Spleen (tissue), 11 donors: ENCODE data around the gene ATXN1. TPM values are rescaled to one million over a fixed set of nuclear protein-coding genes. Genes with fewer than 3 reads are reported as not detected.

Experiments
- DNase-seq: peaks from one replicate; pipeline ENCODE4 v3.0.0-alpha.2; 2020
- H3K27ac ChIP-seq, 8 donors: fragments of 200-600 bp; sonication (generic) in 7 of 8; 1 replicate in 4 of 8; 2 replicates in 4 of 8; pipeline versions ENCODE4 v1.5.0 to v1.8.0; 2016 to 2021; ENCODE audit warnings: inconsistent platforms in 4 of 8, mild to moderate bottlenecking in 4 of 8, moderate library complexity in 1 of 8
- H3K27me3 ChIP-seq, 7 donors: fragments of 200-600 bp; sonication (generic) in 6 of 7; replicated peaks in 1 of 7; 1 replicate in 4 of 7; 2 replicates in 3 of 7; pipeline versions ENCODE4 v1.5.0 to v1.8.0; 2016 to 2021; ENCODE audit warnings: inconsistent platforms in 3 of 7, mild to moderate bottlenecking in 1 of 7
- H3K36me3 ChIP-seq, 6 donors: fragments of 200-600 bp; sonication (generic) in 5 of 6; 1 replicate in 4 of 6; 2 replicates in 2 of 6; pipeline versions ENCODE4 v1.5.0 to v1.8.0; 2016 to 2021; ENCODE audit warnings: inconsistent platforms in 2 of 6
- H3K4me1 ChIP-seq, 6 donors: fragments of 200-600 bp; sonication (generic) in 5 of 6; 1 replicate in 3 of 6; 2 replicates in 3 of 6; pipeline versions ENCODE4 v1.5.0 to v1.8.0; 2016 to 2021; ENCODE audit warnings: inconsistent platforms in 3 of 6
- H3K4me3 ChIP-seq, 8 donors: fragments of 200-600 bp; sonication (generic) in 7 of 8; 1 replicate in 4 of 8; 2 replicates in 4 of 8; pipeline versions ENCODE4 v1.5.0 to v1.8.0; 2016 to 2021; ENCODE audit warnings: inconsistent platforms in 4 of 8, mild to moderate bottlenecking in 4 of 8, moderate library complexity in 2 of 8
- H3K9me3 ChIP-seq, 8 donors: fragments of 200-600 bp; sonication (generic) in 7 of 8; 1 replicate in 4 of 8; 2 replicates in 4 of 8; pipeline versions ENCODE4 v1.5.0 to v1.8.0; 2016 to 2021; ENCODE audit warnings: inconsistent platforms in 4 of 8
- POLR2A ChIP-seq, 3 donors: fragments of 450-650 bp; IDR thresholded peaks; one replicate each; pipeline ENCODE4 v1.5.1; 2017; ENCODE audit warnings: antibody characterized with exemption in 3 of 3, mild to moderate bottlenecking in 1 of 3
- POLR2AphosphoS5 ChIP-seq, 3 donors: sonication (generic); formaldehyde crosslinking; IDR thresholded peaks; one replicate each; pipeline ENCODE4 v1.5.1; 2017; ENCODE audit warnings: antibody characterized with exemption in 3 of 3
- WGBS, 5 donors: extraction: QIAGEN DNeasy Blood & Tissue Kit in 3 of 5; methylation state at CpG; one replicate each; pipeline versions ENCODE4 v1.1.5 to v1.1.7; 2013 to 2018; 5-methylcytosine and 5-hydroxymethylcytosine counted together
- intact Hi-C: fragments of 100-400 bp; cut with DNase I; formaldehyde crosslinking; loops from one replicate; pipeline ENCODE4 v1.15.0; 2023; ENCODE audit warnings: low total_unique reads
- polyA plus RNA-seq, 3 donors: library from polyadenylated mRNA; stranded (reverse); fragments of 200-250 nt; gene quantifications; one replicate each; pipeline ENCODE4 v1.2.1, GENCODE V29; 2013
- total RNA-seq, 7 donors: library from RNA; depleted of rRNA in 3 of 7; stranded (reverse); fragments of >200 nt in 3 of 7; fragmentation: NEBNext Ultra II Directional in 4 of 7; extraction: Animal tissue kit (Norgen Biotek cat#: 25700) in 4 of 7; gene quantifications; one replicate each; pipeline versions ENCODE4 v1.1.0 to v1.2.1, GENCODE V29; 2016 to 2021
- TF ChIP-seq, protein P1 (sequence below), 11 experiments: fragments of 200-600 bp in 7 of 11; fragments of 450-650 bp in 4 of 11; sonication (generic) in 4 of 11; IDR thresholded peaks in 8 of 11; conservative IDR thresholded peaks in 3 of 11; 1 replicate in 7 of 11; 2 replicates in 4 of 11; pipeline versions ENCODE4 v1.4.0 to v1.8.0; 2016 to 2021; ENCODE audit warnings: antibody characterized with exemption in 11 of 11, inconsistent platforms in 4 of 11, mild to moderate bottlenecking in 1 of 11
- donor health status: healthy with polysubstance abuse.
- donor health status: DM: no; HTN: no; CAD: no; lungs with moderate emphysema.
- donor health status: DM: no; HTN: no; CAD: no.
- donor health status: Bipolar disorder and iron deficiency.
- donor health status: healthy.
- donor health status: DM: no; HTN: no; CAD: no.
- donor health status: DM: yes; HTN: yes; CAD: no.

Gene ATXN1
- total and polyA plus RNA-seq, 10 donors, result 3.5 to 123 (median 73.9) TPM

DNA sequence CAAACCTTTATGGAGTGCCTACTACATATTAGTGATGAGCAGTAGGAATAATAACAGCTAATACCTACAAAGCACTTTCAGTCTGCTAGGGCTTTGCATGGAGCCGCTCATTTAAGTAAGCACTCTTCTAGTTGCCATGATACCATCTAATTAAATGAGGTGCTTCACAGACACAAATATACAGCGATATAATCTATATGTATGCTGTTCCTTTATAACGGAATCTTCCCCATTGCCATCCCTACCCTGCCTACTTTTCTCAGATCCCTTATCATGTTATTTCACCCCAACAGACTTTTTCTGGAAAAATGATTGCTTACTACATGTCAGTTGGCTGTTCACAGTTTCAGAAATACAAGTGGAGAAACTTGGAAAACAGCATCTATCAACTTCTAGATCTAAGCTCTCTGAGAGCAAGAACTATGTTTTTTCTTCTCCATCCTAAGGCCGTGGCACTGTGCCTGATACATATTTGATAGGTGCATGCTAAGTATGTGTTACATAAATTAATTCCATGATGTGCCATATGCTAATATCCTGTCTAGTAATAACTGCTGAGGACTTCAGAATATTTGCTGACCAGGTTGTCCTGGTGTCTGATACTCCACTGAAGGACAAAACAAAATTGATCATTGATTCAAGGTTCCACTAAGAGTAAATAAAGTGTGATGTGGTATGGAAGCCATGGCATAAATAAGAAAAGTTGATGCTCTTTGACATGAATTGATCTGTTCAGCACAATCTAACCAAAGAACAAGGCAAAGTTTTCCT lies 398.3 kb downstream of the ATXN1 start:
- Histone ChIP-seq H3K36me3 (peaks cover 0 to 12% (median 0%) of the 10 kb centered on the region in 6 donors), H3K9me3 (no peaks in the 10 kb centered on the region), H3K27ac (no peak overlapping the region), H3K27me3 (no peaks in the 10 kb centered on the region), H3K4me3 (no peak overlapping the region), H3K4me1 (peaks cover 0 to 10% (median 0%) of the 10 kb centered on the region in 6 donors)
- 95 to 97% (median 96%) methylated on average over 4 of the region's 4 CpGs for WGBS, 5 donors
- no peak for DNase-seq
- intact Hi-C loops, result no loop called here
- TF ChIP-seq POLR2A (IDR thresholded peaks at IDR 0.05) (no peak), POLR2AphosphoS5 (IDR thresholded peaks at IDR 0.05) (no peak)
- TF ChIP-seq, protein P1, sequence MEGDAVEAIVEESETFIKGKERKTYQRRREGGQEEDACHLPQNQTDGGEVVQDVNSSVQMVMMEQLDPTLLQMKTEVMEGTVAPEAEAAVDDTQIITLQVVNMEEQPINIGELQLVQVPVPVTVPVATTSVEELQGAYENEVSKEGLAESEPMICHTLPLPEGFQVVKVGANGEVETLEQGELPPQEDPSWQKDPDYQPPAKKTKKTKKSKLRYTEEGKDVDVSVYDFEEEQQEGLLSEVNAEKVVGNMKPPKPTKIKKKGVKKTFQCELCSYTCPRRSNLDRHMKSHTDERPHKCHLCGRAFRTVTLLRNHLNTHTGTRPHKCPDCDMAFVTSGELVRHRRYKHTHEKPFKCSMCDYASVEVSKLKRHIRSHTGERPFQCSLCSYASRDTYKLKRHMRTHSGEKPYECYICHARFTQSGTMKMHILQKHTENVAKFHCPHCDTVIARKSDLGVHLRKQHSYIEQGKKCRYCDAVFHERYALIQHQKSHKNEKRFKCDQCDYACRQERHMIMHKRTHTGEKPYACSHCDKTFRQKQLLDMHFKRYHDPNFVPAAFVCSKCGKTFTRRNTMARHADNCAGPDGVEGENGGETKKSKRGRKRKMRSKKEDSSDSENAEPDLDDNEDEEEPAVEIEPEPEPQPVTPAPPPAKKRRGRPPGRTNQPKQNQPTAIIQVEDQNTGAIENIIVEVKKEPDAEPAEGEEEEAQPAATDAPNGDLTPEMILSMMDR (IDR thresholded peaks at IDR 0.05 in 8 of 11, conservative IDR thresholded peaks at IDR 0.05 in 3 of 11), result no peak

DNA sequence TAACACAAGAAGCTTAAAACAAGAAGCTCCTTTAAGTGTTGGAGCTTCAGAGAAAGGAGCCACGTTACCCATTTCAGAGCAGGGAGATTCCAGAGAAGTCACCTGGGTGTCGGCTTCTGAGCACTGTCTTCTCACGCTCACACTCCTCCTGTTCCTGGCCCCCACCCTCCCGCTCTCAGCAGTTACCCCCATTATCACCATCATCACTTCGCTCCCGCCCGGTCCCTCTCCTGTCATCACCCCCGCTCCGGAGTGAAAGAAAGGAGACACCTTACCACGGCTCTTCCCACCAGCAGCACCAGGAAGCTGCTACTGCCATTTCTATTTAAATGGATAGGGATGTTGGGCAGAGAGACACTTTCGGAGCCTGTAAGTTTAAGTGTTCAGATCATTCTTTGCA lies 399.0 kb downstream of the ATXN1 start:
- Histone ChIP-seq H3K36me3 (peaks cover 0 to 12% (median 0%) of the 10 kb centered on the region in 6 donors), H3K27ac (no peak overlapping the region), H3K27me3 (no peaks in the 10 kb centered on the region), H3K4me1 (peaks cover 0 to 7% (median 0%) of the 10 kb centered on the region in 6 donors), H3K9me3 (no peaks in the 10 kb centered on the region), H3K4me3 (no peak overlapping the region)
- intact Hi-C loops, result no loop called here
- no peak for DNase-seq
- WGBS, 5 donors, result 87 to 88% (median 87%) methylated on average over 11 of the region's 11 CpGs
- TF ChIP-seq POLR2AphosphoS5 (IDR thresholded peaks at IDR 0.05) (no peak), POLR2A (IDR thresholded peaks at IDR 0.05) (no peak)
- TF ChIP-seq, protein P1 (IDR thresholded peaks at IDR 0.05 in 8 of 11, conservative IDR thresholded peaks at IDR 0.05 in 3 of 11), result no peak

DNA sequence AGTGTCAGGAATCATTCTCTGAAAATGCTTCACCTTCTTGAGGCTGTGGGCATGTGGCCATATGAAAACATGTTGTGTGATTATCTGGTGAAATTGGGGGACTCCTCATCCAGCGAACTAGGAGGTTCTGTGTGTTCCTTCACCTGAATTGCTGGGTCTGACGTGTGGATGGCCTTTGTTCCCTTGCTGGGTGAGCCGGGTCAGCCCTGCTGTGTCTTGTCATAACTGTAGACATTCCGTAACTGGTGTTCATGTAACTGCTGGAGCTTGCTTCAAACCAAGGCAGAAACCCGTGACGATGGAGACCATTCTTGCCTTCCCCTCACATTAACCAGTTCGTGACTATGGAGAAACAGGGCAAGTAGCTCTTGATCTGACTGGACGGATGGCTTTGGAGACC lies 399.4 kb downstream of the ATXN1 start:
- WGBS, 5 donors, result 84 to 92% (median 87%) methylated on average over 8 of the region's 8 CpGs
- Histone ChIP-seq H3K27me3 (no peaks in the 10 kb centered on the region), H3K27ac (no peak overlapping the region)

DNA sequence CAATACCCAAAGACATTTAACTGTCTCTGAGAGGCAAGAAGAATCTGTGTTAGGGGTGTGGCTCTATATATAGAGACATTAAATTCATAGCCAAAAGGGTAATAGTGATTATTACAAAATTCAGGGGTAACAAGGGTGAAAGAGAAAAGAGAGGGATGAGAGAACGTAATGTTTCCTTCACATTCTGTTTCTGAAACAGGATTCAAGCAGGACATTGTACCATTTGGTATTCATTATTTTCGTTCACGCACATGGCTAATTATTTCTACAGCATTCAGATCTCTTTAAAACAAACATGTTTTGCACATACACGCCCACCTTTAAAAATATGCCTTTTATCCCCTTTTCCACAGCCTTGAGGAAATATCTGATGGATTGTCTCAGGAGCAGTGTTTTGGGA lies 400.1 kb downstream of the ATXN1 start:
- DNase-seq, result no peak
- Histone ChIP-seq H3K36me3 (peaks cover 0 to 12% (median 0%) of the 10 kb centered on the region in 6 donors), H3K4me3 (no peak overlapping the region), H3K27ac (no peak overlapping the region), H3K27me3 (no peaks in the 10 kb centered on the region), H3K9me3 (no peaks in the 10 kb centered on the region), H3K4me1 (no peaks in the 10 kb centered on the region)
- TF ChIP-seq POLR2A (IDR thresholded peaks at IDR 0.05), result no peak
- TF ChIP-seq POLR2AphosphoS5 (IDR thresholded peaks at IDR 0.05), result no peak
- TF ChIP-seq, protein P1 (IDR thresholded peaks at IDR 0.05 in 8 of 11, conservative IDR thresholded peaks at IDR 0.05 in 3 of 11), result no peak
- intact Hi-C loops, result no loop called here
- 93 to 99% (median 95%) methylated on average over 4 of the region's 4 CpGs for WGBS, 5 donors

More for the DNA sequence above, 399.4 kb downstream of the ATXN1 start:
- H3K9me3 ChIP-seq, result no peaks in the 10 kb centered on the region
- peaks cover 0 to 12% (median 0%) of the 10 kb centered on the region in 6 donors for H3K36me3 ChIP-seq
- DNase-seq, result no peak
- peaks cover 0 to 2% (median 0%) of the 10 kb centered on the region in 6 donors for H3K4me1 ChIP-seq
- intact Hi-C loops, result no loop called here
- TF ChIP-seq POLR2AphosphoS5 (IDR thresholded peaks at IDR 0.05) (no peak), POLR2A (IDR thresholded peaks at IDR 0.05) (no peak)
- TF ChIP-seq, protein P1 (IDR thresholded peaks at IDR 0.05 in 8 of 11, conservative IDR thresholded peaks at IDR 0.05 in 3 of 11), result no peak
- no peak overlapping the region for H3K4me3 ChIP-seq
